Fibroblast of lung (primary cell): ENCODE results near the gene GNB2.

Source experiments
- CTCF ChIP-seq, 2 donors: IDR thresholded peaks in 1 of 2; conservative IDR thresholded peaks in 1 of 2; 1 replicate in 1 of 2; 2 replicates in 1 of 2; pipeline ENCODE4 v1.5.1; 2011 to 2012; ENCODE audit warnings: low read length in 2 of 2, control low read depth in 1 of 2, inconsistent platforms in 1 of 2, low read depth in 1 of 2, mild to moderate bottlenecking in 1 of 2
- EZH2 ChIP-seq: IDR thresholded peaks from 2 replicates; pipeline ENCODE4 v1.5.1; 2012; ENCODE audit warnings: low read length, control low read depth, mild to moderate bottlenecking; ENCODE audit errors: missing control alignments

DNA sequence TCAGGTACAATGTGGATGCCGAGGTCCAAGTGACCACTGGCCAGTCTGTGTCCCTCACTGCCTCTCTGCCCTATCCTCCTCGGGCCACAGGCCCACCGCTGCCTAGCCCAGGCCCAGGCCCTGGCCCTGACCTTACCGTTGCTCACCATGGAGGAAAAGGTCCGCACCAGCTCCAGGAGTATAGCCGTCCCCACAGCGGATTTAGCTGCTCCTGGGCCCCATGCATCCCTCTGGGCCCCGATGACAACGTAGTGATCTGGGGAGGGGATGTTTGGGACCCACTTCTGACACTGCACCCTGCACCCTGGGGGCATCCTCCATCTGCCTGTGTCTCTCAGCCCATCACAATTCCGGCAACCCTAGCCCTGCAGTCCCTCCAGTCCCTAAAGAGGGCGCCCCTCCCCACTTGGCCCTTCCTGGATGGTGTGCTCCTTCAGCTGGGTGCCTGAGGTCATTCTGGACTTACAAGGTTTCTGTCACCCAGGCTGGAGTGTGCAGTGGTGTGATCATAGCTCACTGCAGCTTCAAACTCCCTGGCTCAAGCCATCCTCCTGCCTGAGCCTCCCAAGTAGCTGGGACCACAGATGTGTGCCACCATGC lies 44.3 kb upstream of the GNB2 start:
- TF ChIP-seq CTCF (conservative IDR thresholded peaks at IDR 0.05 in 1 of 2, IDR thresholded peaks at IDR 0.05 in 1 of 2; ENCODE audit: low read depth in 1 of 2, low read length in 2 of 2) (peak in 1 of 2 donors; percentile 46), EZH2 (no peak)
